ENCODE data around the gene DFFA. TPM values are rescaled to one million over a fixed set of nuclear protein-coding genes. Genes with fewer than 3 reads are reported as not detected.
A peak's percentile ranks its signal among the peaks of the same experiment; 100 is the strongest.

DFFA gene
- total RNA-seq, 2 experiments from 2014 or later = 76.7 to 81.8 TPM

- no peak overlapping the region for H3K27ac Mint-ChIP-seq
- H3K9me3 Mint-ChIP-seq = no peaks in the 10 kb centered on the region
- ATAC-seq (peak; percentile 34), DNase-seq (no peak)
- no peak for TF ChIP-seq CTCF (IDR thresholded peaks at IDR 0.05)
- no peaks in the 10 kb centered on the region for H3K27me3 Mint-ChIP-seq
- ChIA-PET CTCF (no interaction called here), POLR2A (no interaction called here)
- H3K4me1 Mint-ChIP-seq (ENCODE audit: low read depth) = no peaks in the 10 kb centered on the region
- H3K36me3 Mint-ChIP-seq (ENCODE audit: low read depth) = peaks cover 2% of the 10 kb centered on the region
- no peak overlapping the region for H3K4me3 Mint-ChIP-seq
- intact Hi-C loops (cut with micrococcal nuclease) = no loop called here
Observed at GRCh38 chr1:10444795-10445397, 27.4 kb downstream of the DFFA start.

- POLR2A ChIA-PET = no interaction called here
- Mint-ChIP-seq H3K27ac (no peak overlapping the region), H3K27me3 (no peaks in the 10 kb centered on the region), H3K36me3 (ENCODE audit: low read depth) (peaks cover 2% of the 10 kb centered on the region), H3K4me3 (no peak overlapping the region), H3K9me3 (no peaks in the 10 kb centered on the region), H3K4me1 (ENCODE audit: low read depth) (no peaks in the 10 kb centered on the region)
- ATAC-seq (no peak), DNase-seq (no peak)
- intact Hi-C loops (cut with micrococcal nuclease) = no loop called here
- CTCF ChIA-PET = no interaction called here
- no peak for TF ChIP-seq CTCF (IDR thresholded peaks at IDR 0.05)
Observed at GRCh38 chr1:10444248-10444647, 28.1 kb downstream of the DFFA start.

GRCh38 chr1:10440794-10441193, 31.5 kb downstream of the DFFA start:
- intact Hi-C loops (cut with micrococcal nuclease) = no loop called here
- no peak for TF ChIP-seq CTCF (IDR thresholded peaks at IDR 0.05)
- POLR2A ChIA-PET = no interaction called here
- H3K4me3 Mint-ChIP-seq = no peak overlapping the region
- DNase-seq (no peak), ATAC-seq (no peak)
- peaks cover 2% of the 10 kb centered on the region for H3K36me3 Mint-ChIP-seq (ENCODE audit: low read depth)
- no peak overlapping the region for H3K27ac Mint-ChIP-seq
- H3K9me3 Mint-ChIP-seq = no peaks in the 10 kb centered on the region
- no peaks in the 10 kb centered on the region for H3K4me1 Mint-ChIP-seq (ENCODE audit: low read depth)
- H3K27me3 Mint-ChIP-seq = no peaks in the 10 kb centered on the region
- CTCF ChIA-PET = interaction anchor here (1.3 kb wide), 1 partner anchor 231 kb away, joined by 3 read pairs; no protein-coding TSS in a partner anchor

GRCh38 chr1:10440305-10440704, 32.0 kb downstream of the DFFA start:
- Mint-ChIP-seq H3K27me3 (no peaks in the 10 kb centered on the region), H3K9me3 (no peaks in the 10 kb centered on the region), H3K27ac (no peak overlapping the region), H3K36me3 (ENCODE audit: low read depth) (peaks cover 2% of the 10 kb centered on the region), H3K4me1 (ENCODE audit: low read depth) (no peaks in the 10 kb centered on the region), H3K4me3 (no peak overlapping the region)
- ChIA-PET POLR2A (no interaction called here), CTCF (interaction anchor here (1.3 to 1.6 kb wide), 2 partner anchors 10 to 231 kb away, joined by 3 to 4 read pairs; partner anchors contain the start of gene CENPS)
- no peak for DNase-seq
- no peak for ATAC-seq
- intact Hi-C loops (cut with micrococcal nuclease) = no loop called here
- TF ChIP-seq CTCF (IDR thresholded peaks at IDR 0.05) = no peak

GRCh38 chr1:10438677-10439163, 33.6 kb downstream of the DFFA start:
- H3K27ac Mint-ChIP-seq = no peak overlapping the region
- no peak for ATAC-seq
- ChIA-PET CTCF (interaction anchor here (1.6 kb wide), 1 partner anchor 9 kb away, joined by 4 read pairs; the partner anchor contains the start of gene CENPS), POLR2A (no interaction called here)
- no peak for DNase-seq
- peaks cover 2% of the 10 kb centered on the region for H3K36me3 Mint-ChIP-seq (ENCODE audit: low read depth)
- intact Hi-C loops (cut with micrococcal nuclease) = loop anchor here (10.0 kb wide), 1 partner anchor 56 kb away; no protein-coding TSS in a partner anchor
- no peaks in the 10 kb centered on the region for H3K9me3 Mint-ChIP-seq
- no peak overlapping the region for H3K4me3 Mint-ChIP-seq
- no peaks in the 10 kb centered on the region for H3K4me1 Mint-ChIP-seq (ENCODE audit: low read depth)
- no peaks in the 10 kb centered on the region for H3K27me3 Mint-ChIP-seq
- TF ChIP-seq CTCF (IDR thresholded peaks at IDR 0.05) = no peak

All from activated CD8-positive, alpha-beta T cell treated with anti-CD3 and anti-CD28 coated beads for 36 hours (primary cell).